Cerebellar nuclear complex (tissue), 1 donor: ENCODE data around the gene ESR2.
"Not testable (repeated sequence)": the region's sequence is repeated elsewhere in the genome, so short reads cannot be mapped to it uniquely, and the experiment has no call there.

Experiments
- DNase-seq, 2 experiments: peaks; one replicate each; lab custom pipeline; 2025; lab: John Stamatoyannopoulos, UW

The ESR2 gene

GRCh38 chr14:64293976-64294671 is at the start of gene ESR2:
Gene ESR2 (minus strand): TSS chr14:64294371. CDS start chr14:64282985, 11,386 bp downstream.
- DNase-seq, result no peak

DNA sequence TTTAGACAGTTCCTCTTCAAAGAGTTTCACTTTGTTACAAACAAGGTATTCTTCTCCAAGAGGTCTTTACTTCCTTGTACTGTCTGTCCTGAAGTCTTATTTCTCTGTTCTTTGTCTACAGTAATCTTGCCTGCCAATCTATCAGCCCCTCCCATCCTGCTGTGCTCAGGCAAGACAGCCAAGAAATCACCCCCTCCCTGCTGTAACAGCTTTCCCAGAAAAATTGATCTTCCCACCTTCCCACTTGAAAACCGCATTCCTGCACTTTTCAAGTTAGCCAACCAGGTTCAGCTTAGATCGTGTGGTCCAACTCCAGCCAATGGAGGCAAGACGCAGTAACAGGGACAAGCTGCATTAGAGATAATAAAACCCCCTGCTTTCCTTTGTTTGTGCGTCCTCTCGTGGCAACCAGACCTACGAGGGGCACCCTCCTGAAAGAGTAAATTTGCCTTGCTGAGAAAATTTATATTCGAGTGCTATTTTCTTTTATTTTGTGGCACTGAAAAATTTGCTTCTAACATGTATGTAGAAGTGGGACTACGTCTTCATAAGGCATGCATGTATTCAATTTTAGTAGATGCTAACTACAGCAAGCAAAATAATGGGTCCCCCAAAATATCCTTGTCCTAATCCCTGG is 46.5 kb upstream of the ESR2 start:
- DNase-seq, result no peak

DNA sequence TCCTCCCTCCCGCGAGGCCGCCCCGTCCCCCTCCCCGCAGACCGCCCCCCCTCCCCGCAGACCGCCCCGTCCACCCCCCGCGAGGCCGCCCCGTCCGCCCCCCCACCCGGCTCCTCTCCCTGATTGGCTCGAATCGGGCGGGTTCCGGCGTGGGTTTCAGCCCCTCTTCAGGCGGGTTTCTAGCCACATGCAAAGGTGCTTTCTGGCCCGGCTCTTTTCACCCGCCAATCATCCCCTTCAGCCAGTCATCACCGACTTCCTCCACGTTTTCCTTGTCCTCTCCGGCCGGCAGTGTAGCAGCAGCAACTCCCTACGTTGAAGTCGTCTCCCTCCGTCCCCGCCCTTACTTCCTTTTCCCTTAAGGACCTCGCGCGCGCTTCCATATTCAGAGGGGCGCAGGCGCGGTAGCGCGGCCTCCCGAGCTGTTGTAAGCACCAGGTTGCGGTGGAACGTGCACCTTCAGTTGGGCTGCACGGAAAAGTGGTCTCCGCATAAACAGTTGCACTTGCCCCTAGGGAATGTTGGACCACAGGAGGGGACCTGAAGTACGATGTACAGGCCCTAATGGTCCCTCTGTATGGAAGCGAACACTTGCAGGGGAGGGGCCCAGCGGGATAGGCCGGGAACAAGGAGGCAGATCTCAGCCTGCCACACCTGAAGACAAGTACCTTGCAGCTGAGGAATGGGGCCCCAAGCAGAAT is 44.6 kb upstream of the ESR2 start:
- peak; percentile 98 to 99 for DNase-seq

DNA sequence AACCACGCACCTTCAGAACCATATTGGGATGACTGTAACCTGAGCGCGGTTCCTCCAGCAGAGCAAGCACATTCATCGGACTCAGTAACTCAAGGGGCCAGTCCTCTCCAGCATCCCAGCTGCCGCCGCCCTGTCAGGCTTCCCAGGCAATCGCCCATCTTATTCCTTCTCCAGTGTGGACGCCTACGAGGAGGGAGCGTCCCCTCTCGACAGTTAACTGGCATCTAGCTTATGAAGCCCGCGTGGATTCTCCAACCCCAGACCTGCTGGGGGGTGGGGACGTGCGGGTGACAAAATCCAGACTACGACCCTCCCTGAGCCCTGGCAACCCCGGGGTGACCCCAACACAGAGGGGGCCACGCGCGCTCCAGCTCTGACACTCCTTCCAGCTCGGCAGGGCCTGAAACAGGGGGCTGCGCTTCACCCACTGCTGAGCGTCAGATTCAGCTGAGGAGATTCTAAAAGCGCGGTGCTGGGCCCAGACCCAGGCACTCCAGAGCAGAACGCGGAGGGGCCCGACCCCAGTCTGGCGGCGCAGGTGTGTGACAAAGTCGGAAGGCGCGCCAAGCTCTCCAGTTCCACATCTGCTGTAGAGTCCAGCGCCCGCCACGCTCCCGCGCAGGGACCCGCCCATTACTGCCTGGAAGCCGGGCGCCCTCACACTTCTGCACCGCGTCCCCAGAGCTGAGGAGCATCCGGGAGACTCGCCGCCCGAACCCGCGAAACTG is 43.9 kb upstream of the ESR2 start:
- peak in 1 of 2 experiments; percentile 1 for DNase-seq

DNA sequence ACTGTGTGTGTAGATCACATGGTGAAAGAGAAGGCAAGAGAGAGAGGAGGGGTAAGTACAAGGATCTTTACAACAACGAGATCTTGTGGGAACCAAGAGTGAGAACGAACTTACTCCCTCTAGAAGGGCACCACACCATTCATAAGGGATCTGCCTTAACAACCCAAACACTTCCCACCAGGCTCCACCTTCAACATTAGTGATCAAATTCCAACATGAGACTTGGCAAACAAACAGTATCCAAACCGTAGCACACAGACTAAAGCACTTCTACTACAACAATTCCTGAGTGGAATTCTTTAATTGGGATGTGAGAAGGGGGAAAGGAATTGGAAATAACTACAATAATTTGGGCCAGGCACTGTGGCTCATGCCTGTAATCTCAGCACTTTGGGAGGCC is 35.0 kb upstream of the ESR2 start:
- DNase-seq, result no peak

DNA sequence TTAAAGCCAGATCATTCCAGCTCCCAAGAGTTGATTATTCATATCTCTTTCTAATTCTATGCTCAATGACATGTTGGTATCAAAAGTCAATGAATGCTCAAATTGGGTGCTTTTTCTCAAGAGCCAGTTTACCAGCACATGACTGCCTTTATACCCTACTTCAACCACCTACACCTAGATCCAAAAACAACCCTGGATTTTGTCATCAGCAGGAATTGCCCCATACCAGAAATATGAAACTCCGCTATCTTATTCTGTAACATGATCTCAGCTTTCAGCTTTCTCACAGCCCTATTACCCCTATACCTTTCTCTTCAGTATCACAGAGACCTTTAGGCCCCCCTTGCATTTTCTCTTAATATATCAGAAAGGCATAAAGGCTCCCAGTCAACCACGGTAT is 32.3 kb upstream of the ESR2 start:
- no peak for DNase-seq

DNA sequence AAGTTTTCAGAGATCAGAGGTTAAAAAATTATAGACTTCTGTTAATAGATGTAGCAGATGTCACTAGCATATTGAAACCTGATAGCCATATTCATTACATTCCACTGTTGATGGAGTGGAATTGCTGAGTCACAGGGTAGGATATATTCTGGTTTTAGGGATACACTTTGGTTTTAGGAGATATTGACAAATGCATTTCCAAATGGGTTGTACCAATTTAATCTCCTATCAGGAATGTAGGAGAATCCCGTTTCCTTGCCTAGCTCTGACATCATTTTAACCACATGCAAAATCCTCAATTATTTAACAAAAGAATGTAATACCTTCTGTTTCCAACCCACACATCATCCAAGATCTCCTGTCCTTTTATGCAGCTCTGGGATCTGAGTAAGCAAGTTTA is 30.7 kb upstream of the ESR2 start:
- no peak for DNase-seq

DNA sequence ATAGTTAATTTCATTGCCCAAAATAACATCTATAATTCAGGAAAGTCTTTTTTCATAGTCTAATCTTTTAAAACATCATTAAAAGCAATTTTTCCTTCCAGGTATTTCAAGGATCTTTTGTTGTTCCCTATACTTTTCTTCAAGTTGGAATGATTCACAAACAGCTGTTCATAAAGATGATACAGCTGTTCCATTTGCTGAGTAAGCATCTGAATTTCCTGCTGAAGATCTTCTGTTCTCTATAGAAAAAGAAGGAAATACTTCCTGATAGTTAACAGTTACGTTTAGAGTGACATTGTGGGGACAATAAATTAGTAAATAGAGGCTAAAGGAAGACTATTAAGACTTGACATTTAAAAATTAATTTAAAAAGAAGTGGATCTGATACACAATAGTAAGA is 30.3 kb upstream of the ESR2 start:
- no peak for DNase-seq

- not testable (repeated sequence) for DNase-seq
These were observed 26.2 kb upstream of the ESR2 start for GRCh38 chr14:64320362-64320761.

- DNase-seq, result not testable (repeated sequence)
These were observed 24.5 kb upstream of the ESR2 start for GRCh38 chr14:64318695-64319094.

DNA sequence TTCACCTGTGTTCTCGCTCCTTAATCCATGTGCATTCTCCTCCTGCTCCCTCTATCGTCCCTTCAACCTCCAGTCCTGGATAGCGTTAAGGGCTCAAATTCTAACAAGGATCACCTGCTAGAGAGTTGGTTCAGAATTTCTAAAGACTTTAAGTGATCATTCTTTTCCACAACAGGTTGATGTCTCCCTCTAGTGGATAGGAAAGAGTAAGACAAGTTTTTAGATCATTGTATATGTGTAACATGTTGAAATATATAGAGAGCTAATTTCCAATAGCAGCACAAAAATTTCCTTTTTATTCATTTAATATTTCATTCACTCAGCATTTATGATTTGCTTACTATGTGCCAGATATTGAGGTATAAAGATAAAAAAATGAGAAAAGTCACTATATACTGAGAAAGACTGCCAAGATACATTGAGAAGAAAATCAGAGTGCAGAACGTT is 9.3 kb upstream of the ESR2 start:
- DNase-seq, result peak in 1 of 2 experiments; percentile 42

GRCh38 chr14:64298773-64299172 is 4.6 kb upstream of the ESR2 start:
- no peak for DNase-seq

- no peak for DNase-seq
These were observed 2.4 kb upstream of the ESR2 start for GRCh38 chr14:64296561-64296960.

DNA sequence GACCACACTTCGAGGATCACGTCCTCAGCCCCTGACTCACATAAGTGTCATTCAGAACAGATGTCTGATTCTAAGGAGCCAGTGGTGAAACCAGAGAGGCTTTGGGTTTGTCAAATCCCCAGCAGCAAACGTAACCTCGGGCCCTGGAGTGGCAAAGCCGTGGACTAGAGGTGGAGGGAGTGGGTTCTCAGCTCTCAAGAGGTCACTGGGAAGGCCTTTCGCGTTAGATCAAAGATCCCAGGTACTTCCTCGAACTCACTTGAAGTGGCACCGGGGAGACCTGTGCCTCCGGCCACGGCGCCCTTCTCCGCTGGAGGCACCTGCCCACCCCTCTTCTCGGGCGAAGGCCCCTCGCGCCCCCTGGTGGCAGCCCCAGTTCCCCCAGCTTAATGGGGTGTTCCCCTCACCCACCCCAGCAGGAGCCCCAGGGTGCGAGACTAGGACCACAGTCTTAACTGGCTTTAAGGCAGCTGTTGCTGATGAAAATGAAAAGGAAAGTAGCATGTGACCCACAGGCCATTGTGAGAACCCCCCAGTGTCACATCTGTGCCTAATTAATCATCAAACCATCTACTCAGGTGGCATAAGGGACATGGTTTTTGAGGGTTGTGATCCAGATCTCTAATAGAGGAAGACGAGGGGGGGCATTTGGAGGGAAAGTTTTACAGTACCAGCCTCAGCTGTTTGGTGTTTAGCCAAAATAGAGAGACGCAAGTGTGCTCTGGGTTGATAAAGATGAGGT is 672 bp upstream of the ESR2 start:
- DNase-seq, result no peak

DNA sequence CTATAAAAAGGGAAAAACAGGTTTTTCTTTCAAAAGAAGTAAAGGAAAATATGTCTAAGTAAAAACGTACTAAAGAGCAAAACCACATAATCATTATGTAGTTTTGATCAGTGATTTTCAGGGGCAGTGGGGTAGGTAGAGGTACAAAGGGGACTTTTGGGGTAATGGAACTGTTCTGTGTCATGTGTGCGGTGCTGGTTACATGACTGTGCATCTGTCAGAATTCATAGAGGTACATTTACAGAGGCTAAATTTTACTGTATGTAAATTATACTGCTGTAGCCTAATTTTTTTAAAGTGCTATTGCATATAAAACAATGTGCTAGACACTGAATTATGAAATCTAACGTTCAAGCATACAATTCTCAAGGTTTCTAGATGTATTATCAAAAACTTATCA is 2.0 kb downstream of the ESR2 start:
- DNase-seq, result no peak

- DNase-seq, result no peak
These were observed 4.6 kb downstream of the ESR2 start for GRCh38 chr14:64289571-64289970.

GRCh38 chr14:64281805-64282204 is 12.4 kb downstream of the ESR2 start:
- no peak for DNase-seq

GRCh38 chr14:64279704-64280668 is 14.2 kb downstream of the ESR2 start:
- no peak for DNase-seq

DNA sequence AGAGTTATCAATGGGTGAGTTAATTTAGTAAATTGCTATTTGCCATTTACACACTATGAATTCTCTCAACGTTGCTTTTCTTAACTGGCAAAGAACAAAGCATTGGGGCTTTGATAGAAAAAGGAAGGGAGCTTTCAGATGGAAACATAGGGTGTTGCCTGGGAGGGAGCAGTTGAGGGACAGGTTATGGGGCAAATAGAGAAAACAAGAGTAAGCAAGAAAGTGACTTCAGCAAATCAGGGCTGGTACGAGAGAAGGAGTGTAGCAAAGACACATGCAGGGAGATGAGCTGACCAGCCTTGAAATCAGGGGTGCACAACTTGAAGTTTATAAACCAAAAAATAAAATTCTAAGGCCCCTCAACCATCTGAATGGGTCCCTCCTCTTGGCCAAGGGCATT is 15.7 kb downstream of the ESR2 start:
- DNase-seq, result no peak

GRCh38 chr14:64272019-64272418 is 22.2 kb downstream of the ESR2 start:
- DNase-seq, result no peak

DNA sequence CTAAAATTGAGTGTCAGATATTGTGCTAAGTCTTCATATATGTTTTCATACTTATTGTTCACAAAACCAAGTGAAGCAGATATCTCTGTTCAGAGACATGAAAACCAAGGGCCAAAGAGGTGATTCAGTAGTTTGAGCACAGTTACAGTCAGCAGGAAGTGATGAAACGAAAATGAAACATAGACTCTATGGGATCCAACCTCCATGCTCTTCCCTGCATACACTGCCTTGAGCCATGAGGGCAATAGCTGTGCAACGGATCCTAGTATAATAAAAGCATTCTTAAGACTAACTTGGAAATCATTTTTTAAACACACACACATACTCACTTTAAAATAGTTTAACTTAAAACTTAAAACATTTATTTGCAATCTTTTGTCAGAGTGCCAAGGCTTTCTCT is 27.9 kb downstream of the ESR2 start:
- no peak for DNase-seq
